Epidermal melanocyte (primary cell): ENCODE data around the gene TDG.
"Not testable (repeated sequence)": the region's sequence is repeated elsewhere in the genome, so short reads cannot be mapped to it uniquely, and the experiment has no call there.

Experiments
- DNase-seq: peaks from one replicate; pipeline ENCODE4 v3.0.0; 2011; ENCODE audit warnings: low spot score; ENCODE audit not compliant: insufficient read length

TDG gene

GRCh38 chr12:104022786-104023185 is 57.1 kb downstream of the TDG start:
- no peak for DNase-seq

GRCh38 chr12:104023710-104024109 is 58.0 kb downstream of the TDG start:
- no peak for DNase-seq

- DNase-seq, result no peak
Observed at GRCh38 chr12:104024348-104024747, 58.7 kb downstream of the TDG start.

GRCh38 chr12:104025771-104026170 is 60.1 kb downstream of the TDG start:
- DNase-seq, result no peak

- peak; percentile 77 for DNase-seq
Observed at GRCh38 chr12:104026841-104027599, 61.3 kb downstream of the TDG start.

GRCh38 chr12:104030596-104030995 is 64.9 kb downstream of the TDG start:
- not testable (repeated sequence) for DNase-seq

GRCh38 chr12:104036143-104036542 is 70.5 kb downstream of the TDG start:
- not testable (repeated sequence) for DNase-seq
